ENCODE data around the gene MED13. TPM values are rescaled to one million over a fixed set of nuclear protein-coding genes. Genes with fewer than 3 reads are reported as not detected.
A peak's percentile ranks its signal among the peaks of the same experiment; 100 is the strongest.
"Not testable (repeated sequence)": the region's sequence is repeated elsewhere in the genome, so short reads cannot be mapped to it uniquely, and the experiment has no call there.

Gene MED13
- total RNA-seq, 1 experiment from 2014 or later, result 18.7 TPM

DNA sequence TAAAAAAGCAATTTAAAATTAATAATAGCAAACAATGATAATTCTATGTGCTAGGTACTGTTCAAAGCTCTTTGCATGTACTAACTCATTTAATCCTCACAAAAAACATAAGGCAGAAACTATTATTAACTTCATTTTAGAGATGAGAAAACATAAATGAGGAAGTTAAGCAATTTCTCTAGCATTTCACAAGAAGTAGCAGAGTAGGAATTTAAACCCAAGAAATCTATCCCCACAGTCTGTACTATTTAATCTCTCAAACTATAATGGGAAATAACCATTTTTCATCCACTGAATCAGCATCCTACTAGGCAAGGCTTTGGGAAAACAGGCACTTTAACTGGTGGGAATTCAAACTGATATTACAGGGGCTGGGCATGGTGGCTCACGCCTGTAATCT lies 95.0 kb downstream of the MED13 start:
- Histone ChIP-seq H3K4me3 (ENCODE audit: insufficient read depth, low read depth, low read length) (no peak overlapping the region), H3K27me3 (ENCODE audit: control insufficient read depth, insufficient read depth, low read length) (no peaks in the 10 kb centered on the region), H3K36me3 (replicated peaks; ENCODE audit: control insufficient read depth, insufficient read depth, low read length) (peaks cover 17% of the 10 kb centered on the region)
- no peak for DNase-seq

DNA sequence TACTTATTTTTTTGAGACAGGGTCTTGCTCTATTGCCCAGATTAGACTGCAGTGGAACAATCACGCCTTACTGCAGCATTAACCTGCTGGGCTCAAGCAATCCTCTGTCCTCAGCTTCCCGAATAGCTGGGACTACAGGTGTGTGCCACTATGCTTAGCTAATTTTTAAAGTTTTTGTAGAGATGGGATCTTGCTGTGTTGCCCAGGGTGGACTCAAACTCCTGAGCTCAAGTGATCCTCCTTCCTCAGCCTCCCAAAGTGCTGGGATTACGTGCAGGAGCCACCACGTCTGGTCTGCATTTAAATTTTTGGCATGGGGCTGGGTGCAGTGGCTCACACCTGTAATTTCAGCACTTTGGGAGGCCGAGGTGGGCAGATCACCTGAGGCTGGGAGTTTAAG lies 96.3 kb downstream of the MED13 start:
- Histone ChIP-seq H3K27me3 (ENCODE audit: control insufficient read depth, insufficient read depth, low read length) (no peaks in the 10 kb centered on the region), H3K4me3 (ENCODE audit: insufficient read depth, low read depth, low read length) (no peak overlapping the region), H3K36me3 (replicated peaks; ENCODE audit: control insufficient read depth, insufficient read depth, low read length) (peaks cover 20% of the 10 kb centered on the region)
- DNase-seq, result no peak

DNA sequence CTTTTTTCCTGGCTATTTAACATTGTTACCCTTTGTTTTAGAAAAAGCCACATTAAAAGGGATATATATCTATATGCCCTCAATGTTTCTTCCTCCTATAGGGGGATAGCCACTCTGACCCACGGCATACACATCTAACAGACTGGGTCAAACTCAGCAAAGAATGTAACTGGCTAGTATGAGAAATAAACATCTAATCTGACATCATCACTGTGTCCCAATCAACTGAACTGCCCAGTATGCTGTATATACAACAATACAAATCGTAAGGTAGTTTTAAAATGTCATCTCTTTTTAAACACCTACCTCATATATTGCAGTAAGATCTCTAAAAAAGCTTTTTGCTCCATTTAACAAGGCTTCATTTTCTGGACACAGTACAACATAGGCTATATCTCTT lies 97.3 kb downstream of the MED13 start:
- no peak overlapping the region for H3K4me3 ChIP-seq (ENCODE audit: insufficient read depth, low read depth, low read length)
- H3K27me3 ChIP-seq (ENCODE audit: control insufficient read depth, insufficient read depth, low read length), result no peaks in the 10 kb centered on the region
- H3K36me3 ChIP-seq (replicated peaks; ENCODE audit: control insufficient read depth, insufficient read depth, low read length), result peaks cover 23% of the 10 kb centered on the region
- DNase-seq, result no peak

DNA sequence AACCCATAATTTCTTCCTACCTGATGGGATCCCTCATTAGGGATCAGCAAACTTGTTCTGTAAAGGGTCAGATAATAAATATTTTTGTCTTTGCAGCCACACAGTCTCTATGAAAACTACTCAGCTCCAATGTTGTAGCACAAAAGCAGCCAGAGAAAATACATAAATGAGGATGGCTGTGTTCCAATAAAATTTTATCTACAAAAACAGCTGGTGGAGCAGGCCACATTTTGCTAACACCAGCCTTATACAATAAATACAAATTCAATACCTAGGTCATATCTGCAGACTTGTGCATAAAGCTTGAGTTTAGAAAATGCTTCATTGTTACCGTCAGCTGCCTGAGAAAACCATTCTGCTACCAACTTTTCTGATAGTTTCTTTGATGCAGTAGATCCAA lies 98.9 kb downstream of the MED13 start:
- no peak overlapping the region for H3K4me3 ChIP-seq (ENCODE audit: insufficient read depth, low read depth, low read length)
- peaks cover 29% of the 10 kb centered on the region for H3K36me3 ChIP-seq (replicated peaks; ENCODE audit: control insufficient read depth, insufficient read depth, low read length)
- no peak for DNase-seq
- H3K27me3 ChIP-seq (ENCODE audit: control insufficient read depth, insufficient read depth, low read length), result no peaks in the 10 kb centered on the region

DNA sequence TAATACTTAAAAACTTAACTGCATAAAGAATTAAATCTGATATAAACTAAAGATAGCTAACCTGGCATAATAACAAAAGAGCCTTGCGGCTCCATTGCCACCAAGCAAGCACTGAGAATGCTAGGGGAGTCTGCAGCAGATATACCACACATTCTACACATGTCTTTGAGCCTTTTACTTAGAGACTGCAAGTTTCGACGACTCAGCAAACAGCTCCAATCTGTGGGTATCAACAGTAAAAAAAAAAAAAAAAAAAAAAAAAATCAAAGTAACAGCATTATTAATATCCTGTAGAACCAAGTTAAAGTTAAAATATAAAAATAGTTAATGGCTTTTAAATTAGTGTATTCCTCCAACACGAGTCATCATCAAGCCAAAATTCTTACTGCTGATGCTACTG lies 109.5 kb downstream of the MED13 start:
- no peak overlapping the region for H3K4me3 ChIP-seq (ENCODE audit: insufficient read depth, low read depth, low read length)
- H3K36me3 ChIP-seq (replicated peaks; ENCODE audit: control insufficient read depth, insufficient read depth, low read length), result peaks cover 19% of the 10 kb centered on the region
- no peak for DNase-seq
- no peaks in the 10 kb centered on the region for H3K27me3 ChIP-seq (ENCODE audit: control insufficient read depth, insufficient read depth, low read length)

DNA sequence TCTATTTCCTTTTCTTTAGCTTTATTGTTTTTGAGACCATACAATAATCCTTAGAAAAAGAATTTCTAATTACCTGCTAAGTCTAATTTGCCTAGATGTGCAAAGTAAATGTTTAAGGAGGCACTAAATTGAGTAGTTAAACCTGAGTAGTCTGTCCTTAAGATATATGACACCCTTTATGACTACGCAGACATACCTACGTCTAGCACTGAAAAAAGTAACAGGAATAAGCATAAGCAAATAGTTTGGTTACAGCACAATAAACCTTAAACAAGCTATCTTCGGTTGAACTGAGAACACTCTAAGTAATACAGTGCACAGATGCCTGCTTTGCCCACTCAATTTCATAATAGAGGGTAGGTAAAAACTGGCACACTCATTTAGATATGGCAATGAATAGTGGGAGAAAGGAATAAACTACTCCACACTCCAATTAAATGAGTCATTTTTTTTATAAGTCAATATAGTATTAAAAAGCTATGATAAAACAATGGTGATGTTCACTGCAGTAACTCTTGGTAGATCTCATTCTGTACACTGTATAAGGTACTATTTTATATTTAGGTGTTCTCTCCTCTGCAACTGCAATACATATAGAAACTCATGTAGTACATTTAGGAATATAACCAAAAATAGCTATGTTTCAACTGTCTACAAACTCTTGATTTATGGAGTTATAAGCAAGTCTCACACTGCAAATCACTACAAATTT lies 117.6 kb downstream of the MED13 start:
- Histone ChIP-seq H3K36me3 (replicated peaks; ENCODE audit: control insufficient read depth, insufficient read depth, low read length) (peaks cover 25% of the 10 kb centered on the region), H3K4me3 (ENCODE audit: insufficient read depth, low read depth, low read length) (no peak overlapping the region), H3K27me3 (ENCODE audit: control insufficient read depth, insufficient read depth, low read length) (no peaks in the 10 kb centered on the region)
- no peak for DNase-seq

DNA sequence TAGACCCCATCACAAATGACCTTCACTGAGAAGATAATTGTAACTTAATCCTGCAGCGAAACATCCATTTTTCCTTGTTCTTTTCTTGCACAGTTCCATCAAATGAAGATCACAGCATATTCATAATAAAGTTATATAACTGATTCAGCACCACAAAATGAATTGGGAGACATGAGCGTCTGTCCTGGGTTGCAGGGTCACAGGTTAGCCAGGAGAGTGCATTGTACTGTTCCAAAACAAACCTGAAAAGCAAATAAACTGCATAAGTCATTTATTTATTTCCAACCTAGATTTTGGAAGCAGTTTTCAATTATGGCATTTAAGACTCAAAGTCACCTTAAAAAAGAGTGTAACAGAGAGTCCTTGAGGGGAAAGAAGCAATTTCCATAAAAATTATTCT lies 118.7 kb downstream of the MED13 start:
- DNase-seq, result no peak
- Histone ChIP-seq H3K36me3 (replicated peaks; ENCODE audit: control insufficient read depth, insufficient read depth, low read length) (peaks cover 22% of the 10 kb centered on the region), H3K27me3 (ENCODE audit: control insufficient read depth, insufficient read depth, low read length) (no peaks in the 10 kb centered on the region), H3K4me3 (ENCODE audit: insufficient read depth, low read depth, low read length) (no peak overlapping the region)

DNA sequence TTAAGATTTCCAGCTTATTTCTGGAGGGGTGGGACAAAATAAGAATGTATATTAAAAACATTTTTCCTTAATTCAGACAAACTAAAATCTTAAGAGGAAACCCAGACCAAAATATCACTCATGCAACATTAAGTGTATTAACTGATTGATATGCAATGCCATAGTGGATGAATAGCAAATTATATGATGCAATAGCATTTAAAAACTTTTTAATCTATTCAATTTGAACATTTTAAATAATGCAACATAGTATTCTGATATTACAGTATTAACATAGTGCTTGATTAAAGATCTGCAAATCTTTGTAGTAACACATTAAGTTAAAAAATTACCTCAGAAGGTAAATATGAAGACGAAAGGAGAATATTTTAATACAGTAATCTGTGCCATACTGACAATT lies 122.0 kb downstream of the MED13 start:
- H3K27me3 ChIP-seq (ENCODE audit: control insufficient read depth, insufficient read depth, low read length), result no peaks in the 10 kb centered on the region
- peaks cover 7% of the 10 kb centered on the region for H3K36me3 ChIP-seq (replicated peaks; ENCODE audit: control insufficient read depth, insufficient read depth, low read length)
- no peak for DNase-seq
- no peak overlapping the region for H3K4me3 ChIP-seq (ENCODE audit: insufficient read depth, low read depth, low read length)

DNA sequence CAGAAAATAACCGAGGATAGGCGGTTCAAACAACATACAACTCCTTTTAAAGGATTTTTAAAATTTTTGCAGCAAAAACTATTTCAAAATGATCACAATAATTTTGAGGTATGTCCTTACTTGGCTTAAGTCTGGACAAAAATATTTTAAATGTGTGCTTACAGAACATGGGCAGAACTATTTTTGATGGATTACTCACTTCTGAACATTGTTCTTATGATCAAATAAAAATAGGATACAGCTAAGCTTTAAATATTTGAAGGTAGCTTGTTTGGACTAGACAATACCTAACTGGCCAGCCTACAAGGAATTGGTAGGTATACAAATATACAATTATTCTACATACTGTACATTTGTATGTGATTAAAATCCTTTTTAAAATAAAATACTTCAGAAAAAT lies 123.0 kb downstream of the MED13 start:
- Histone ChIP-seq H3K4me3 (ENCODE audit: insufficient read depth, low read depth, low read length) (no peak overlapping the region), H3K36me3 (replicated peaks; ENCODE audit: control insufficient read depth, insufficient read depth, low read length) (peaks cover 5% of the 10 kb centered on the region), H3K27me3 (ENCODE audit: control insufficient read depth, insufficient read depth, low read length) (no peaks in the 10 kb centered on the region)
- no peak for DNase-seq

DNA sequence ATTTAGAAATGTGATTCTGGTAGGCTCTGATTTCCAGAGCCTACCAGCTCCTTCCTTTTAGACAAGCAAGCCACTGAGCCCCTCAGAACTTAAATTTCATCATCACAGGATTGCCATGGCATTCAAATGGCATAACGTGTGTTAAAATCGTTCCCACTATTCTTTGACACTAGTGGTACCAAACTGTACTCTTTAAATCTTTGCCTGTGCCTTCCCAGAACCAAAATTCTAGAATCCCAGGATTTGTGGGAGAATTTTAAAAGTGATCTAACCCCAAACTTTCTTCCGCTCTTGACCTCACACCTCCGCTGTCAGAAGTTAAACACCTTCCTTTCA lies 137.0 kb downstream of the MED13 start:
- no peak for DNase-seq
- peaks cover 6% of the 10 kb centered on the region for H3K36me3 ChIP-seq (replicated peaks; ENCODE audit: control insufficient read depth, insufficient read depth, low read length)
- H3K27me3 ChIP-seq (ENCODE audit: control insufficient read depth, insufficient read depth, low read length), result no peaks in the 10 kb centered on the region
- peak overlapping the region; percentile 89 for H3K4me3 ChIP-seq (ENCODE audit: insufficient read depth, low read depth, low read length)

DNA sequence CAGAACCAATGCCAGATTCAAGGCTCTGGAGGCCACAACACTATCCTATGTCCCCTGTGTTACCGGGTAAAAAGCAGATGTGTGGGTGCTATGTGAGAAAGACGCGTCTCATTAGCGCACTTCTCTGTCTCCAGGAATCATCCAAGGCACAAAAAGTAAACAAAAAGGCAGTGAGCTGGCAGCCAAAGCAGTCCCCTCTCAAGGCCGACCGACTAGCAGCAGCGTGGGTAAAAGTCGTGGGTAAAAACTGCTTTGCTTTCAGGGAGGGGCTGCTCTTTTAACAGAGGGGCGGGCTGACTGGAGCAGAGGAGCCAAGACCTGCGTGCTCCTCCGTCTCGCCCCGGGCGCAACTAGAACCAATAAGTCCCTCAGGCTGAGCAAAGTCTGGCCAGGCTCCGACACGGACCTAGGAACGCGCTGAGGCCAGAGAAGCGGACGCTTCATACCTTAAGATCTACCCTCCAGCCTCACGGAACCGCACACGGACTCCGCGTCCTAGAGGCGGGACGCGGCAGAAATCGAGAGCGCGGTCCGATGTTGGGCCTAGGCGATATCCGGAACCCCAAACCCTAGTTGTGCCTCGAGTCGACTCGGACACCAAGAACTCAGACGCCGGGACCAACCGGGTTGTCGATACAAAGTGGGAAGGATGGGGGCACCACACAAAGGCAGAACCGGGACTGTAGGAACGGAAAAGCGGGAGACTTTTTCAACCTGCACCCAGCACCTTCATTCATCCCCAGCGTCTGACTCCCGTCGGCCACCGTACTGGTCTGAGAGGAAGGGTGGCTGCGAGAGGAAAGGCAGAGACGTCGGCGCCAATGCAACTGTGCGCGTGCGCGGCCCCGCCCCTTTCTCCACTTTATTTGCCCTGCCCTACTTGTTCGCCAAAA lies 137.6 kb downstream of the MED13 start, which contains the start of gene INTS2:
Gene INTS2, minus strand, starts transcription at position 775 of the 893 bp plus-strand sequence. CDS start 1,338 bp downstream, outside the sequence.
- Histone ChIP-seq H3K36me3 (replicated peaks; ENCODE audit: control insufficient read depth, insufficient read depth, low read length) (peaks cover 6% of the 10 kb centered on the region), H3K27me3 (ENCODE audit: control insufficient read depth, insufficient read depth, low read length) (no peaks in the 10 kb centered on the region), H3K4me3 (ENCODE audit: insufficient read depth, low read depth, low read length) (peak within 1 kb of the TSS; percentile 89)
- peak; percentile 91 for DNase-seq

DNA sequence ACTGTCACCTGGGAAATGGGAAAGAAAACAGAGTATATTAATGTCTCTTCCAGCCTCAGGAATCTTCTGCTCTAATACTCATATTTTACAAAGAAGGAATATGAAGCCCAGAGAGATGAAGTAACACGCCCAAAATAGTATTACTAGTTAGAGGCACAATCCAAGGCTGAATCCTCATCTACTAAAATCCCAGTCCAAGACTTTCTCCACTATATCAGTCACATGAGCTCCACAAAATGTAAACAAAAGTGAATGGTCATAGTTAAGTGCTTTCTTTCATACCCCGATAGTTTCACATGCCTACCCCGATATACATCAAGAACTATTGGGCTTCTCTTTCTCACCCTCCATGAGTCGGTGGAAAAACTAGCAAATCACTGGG lies 138.3 kb downstream of the MED13 start:
- DNase-seq, result no peak

DNA sequence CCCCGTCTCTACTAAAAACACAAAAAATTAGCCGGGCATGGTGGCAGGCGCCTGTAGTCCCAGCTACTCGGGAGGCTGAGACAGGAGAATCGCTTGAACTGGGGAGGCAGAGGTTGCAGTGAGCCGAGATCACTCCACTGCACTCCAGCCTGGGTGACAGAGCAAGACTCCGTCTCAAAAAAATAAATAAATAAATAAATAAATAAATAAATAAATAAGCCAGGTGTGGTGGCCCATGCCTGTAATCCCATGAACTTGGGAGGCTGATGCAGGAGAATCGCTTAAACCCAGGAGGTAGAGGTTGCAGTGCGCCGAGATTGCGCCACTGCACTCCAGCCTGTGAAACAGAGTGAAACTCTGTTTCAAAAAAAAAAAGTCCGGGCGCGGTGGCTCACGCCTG lies 149.9 kb downstream of the MED13 start:
- H3K36me3 ChIP-seq (replicated peaks; ENCODE audit: control insufficient read depth, insufficient read depth, low read length); DNase-seq; H3K27me3 ChIP-seq (ENCODE audit: control insufficient read depth, insufficient read depth, low read length); H3K4me3 ChIP-seq (ENCODE audit: insufficient read depth, low read depth, low read length): not testable (repeated sequence)

More for the DNA sequence above, 138.3 kb downstream of the MED13 start:
- Histone ChIP-seq H3K27me3 (ENCODE audit: control insufficient read depth, insufficient read depth, low read length) (no peaks in the 10 kb centered on the region), H3K36me3 (replicated peaks; ENCODE audit: control insufficient read depth, insufficient read depth, low read length) (peaks cover 6% of the 10 kb centered on the region), H3K4me3 (ENCODE audit: insufficient read depth, low read depth, low read length) (peak overlapping the region; percentile 89)

DNA sequence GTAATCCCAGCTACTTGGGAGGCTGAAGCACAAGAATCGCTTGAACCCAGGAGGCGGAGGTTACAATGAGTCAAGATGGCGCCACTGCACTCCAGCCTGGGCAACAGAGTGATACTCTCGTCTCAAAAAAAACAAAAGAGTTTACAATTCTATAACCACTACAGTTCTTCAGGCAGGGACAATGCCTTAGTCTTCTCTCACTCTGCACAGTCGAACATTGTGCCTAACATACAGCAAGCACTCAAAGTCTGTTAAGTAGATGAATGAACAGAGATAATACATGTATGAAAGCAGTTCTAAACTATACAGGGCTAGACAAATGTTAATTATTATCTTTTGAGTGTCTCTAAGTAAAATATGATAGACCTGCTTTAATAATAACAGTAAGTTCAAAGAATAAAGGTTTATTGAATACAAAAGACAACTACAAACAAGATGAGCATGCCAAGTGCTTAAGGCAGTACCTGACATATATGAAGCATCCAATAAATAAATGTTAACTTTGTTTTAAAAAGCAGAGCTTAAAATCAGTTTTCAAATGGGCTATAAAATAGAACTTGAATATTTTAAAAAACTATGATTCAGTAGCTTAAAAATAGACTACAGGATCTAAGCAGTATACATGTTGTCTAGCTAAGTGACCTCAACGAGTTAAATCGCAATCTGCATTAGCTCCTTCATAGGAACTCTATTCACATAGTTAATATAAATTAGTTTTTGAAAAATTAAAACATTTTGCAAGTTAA lies 156.6 kb downstream of the MED13 start:
- DNase-seq, result no peak
- H3K27me3 ChIP-seq (ENCODE audit: control insufficient read depth, insufficient read depth, low read length), result no peaks in the 10 kb centered on the region
- no peak overlapping the region for H3K4me3 ChIP-seq (ENCODE audit: insufficient read depth, low read depth, low read length)
- H3K36me3 ChIP-seq (replicated peaks; ENCODE audit: control insufficient read depth, insufficient read depth, low read length), result peaks cover 5% of the 10 kb centered on the region
